HepG2 (cell line): Measurements from ENCODE around the gene PDE3B. TPM values are rescaled to one million over a fixed set of nuclear protein-coding genes. Genes with fewer than 3 reads are reported as not detected.
A peak's percentile ranks its signal among the peaks of the same experiment; 100 is the strongest.

ENCODE experiments used
- AGO2 ChIP-seq: fragments of 200-400 bp; formaldehyde crosslinking; optimal IDR thresholded peaks from 2 replicates; pipeline ENCODE3; 2017; ENCODE audit warnings: mild to moderate bottlenecking, low read depth, low read length, moderate library complexity
- SRF ChIP-seq: IDR thresholded peaks from 2 replicates; pipeline ENCODE4 v1.6.1; 2011; ENCODE audit warnings: mild to moderate bottlenecking, low read depth, low read length, moderate library complexity
- ZNF510 ChIP-seq: sonication (generic); formaldehyde crosslinking; IDR thresholded peaks from 2 replicates; pipeline ENCODE4 v1.4.0; 2020; ENCODE audit warnings: low read depth, mild to moderate bottlenecking, missing genetic modification reagents
- polyA plus RNA-seq, 8 experiments: library from polyadenylated mRNA; depleted of rRNA in 3 of 8; stranded (reverse) in 7 of 8; unstranded in 1 of 8; fragments of >200 nt; fragmentation: Illumina TruSeq in 4 of 8; extraction: Trizol in 4 of 8; gene quantifications; 2 replicates each; pipeline versions ENCODE4 v1.2.1 to v1.2.3, GENCODE V29; 2011 to 2016; ENCODE audit warnings: low read depth in 4 of 8, missing spikeins in 1 of 8, mixed read lengths in 1 of 8; ENCODE audit not compliant: insufficient read depth in 1 of 8
- total RNA-seq, 5 experiments: library from RNA; depleted of rRNA; stranded (reverse); fragments of >200 nt; fragmentation: Illumina TruSeq; extraction: Trizol; gene quantifications; 2 replicates each; pipeline ENCODE4 v1.2.3, GENCODE V29; 2016; ENCODE audit warnings: low read depth in 1 of 5
- TF ChIP-seq, protein P1 (sequence below): sonication (generic); formaldehyde crosslinking; IDR thresholded peaks from 2 replicates; pipeline ENCODE4 v1.8.0; 2022; ENCODE audit warnings: mild to moderate bottlenecking, missing genetic modification reagents; ENCODE audit not compliant: insufficient replicate concordance
- TF ChIP-seq, protein P2 (sequence below), 2 experiments: sonication (generic) in 1 of 2; formaldehyde crosslinking in 1 of 2; IDR thresholded peaks; 2 replicates each; pipeline versions ENCODE4 v1.4.0 to v1.6.1; 2018 to 2020; ENCODE audit warnings: missing genetic modification reagents in 2 of 2, borderline replicate concordance in 1 of 2, low read depth in 1 of 2, mild to moderate bottlenecking in 1 of 2, missing biosample characterization in 1 of 2
- TF ChIP-seq, protein P3 (sequence below): sonication (generic); formaldehyde crosslinking; IDR thresholded peaks from 2 replicates; pipeline ENCODE4 v1.4.0; 2020; ENCODE audit warnings: missing genetic modification reagents
- TF ChIP-seq, protein P4 (sequence below): IDR thresholded peaks from 2 replicates; pipeline ENCODE4 v1.6.1; 2018; ENCODE audit warnings: missing genetic modification reagents
- TF ChIP-seq, protein P5 (sequence below): sonication (generic); formaldehyde crosslinking; IDR thresholded peaks from 2 replicates; pipeline ENCODE4 v1.8.0; 2022; ENCODE audit warnings: mild to moderate bottlenecking, missing genetic modification reagents
- TF ChIP-seq, protein P6 (sequence below): IDR thresholded peaks from 2 replicates; pipeline ENCODE4 v1.6.1; 2018; ENCODE audit warnings: missing genetic modification reagents, mild to moderate bottlenecking, missing compliant biosample characterization
- TF ChIP-seq, protein P7 (sequence below): sonication (generic); formaldehyde crosslinking; IDR thresholded peaks from 2 replicates; pipeline ENCODE4 v1.4.0; 2020; ENCODE audit warnings: missing genetic modification reagents, borderline replicate concordance

The PDE3B gene
- total and polyA plus RNA-seq, 2 of the 13 experiments (the other 11 are each of a cell fraction or from before 2014, with no cell fraction given), result 14.1 to 26.5 TPM

DNA sequence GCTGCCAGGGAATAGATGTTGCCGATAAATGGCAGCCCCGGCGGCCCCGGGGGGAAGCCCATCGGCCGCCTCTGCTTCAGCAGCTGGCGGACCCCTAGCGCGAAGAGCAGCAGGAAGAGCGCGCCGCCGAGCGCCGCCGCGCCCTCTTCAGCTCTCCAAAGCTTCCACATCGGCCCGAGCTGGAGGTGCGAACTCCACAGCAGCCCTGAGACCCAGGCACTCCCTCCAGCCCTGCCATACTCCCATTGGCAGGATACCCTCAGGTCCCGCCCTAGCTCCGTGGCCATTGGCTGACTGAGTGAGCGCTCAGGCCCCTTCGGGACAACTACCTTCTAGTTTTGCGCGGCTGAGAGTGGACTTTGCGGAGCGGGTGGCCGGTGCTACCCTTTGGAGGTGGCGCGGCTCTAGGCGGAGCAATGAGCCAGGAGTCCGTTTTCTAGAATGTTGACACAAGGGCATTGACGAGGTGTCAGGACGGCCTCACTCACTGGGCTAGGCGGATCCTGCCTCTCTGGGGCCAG lies 248.5 kb downstream of the PDE3B start, which contains the start of gene CYP2R1 (continued):
- TF ChIP-seq, protein P1, sequence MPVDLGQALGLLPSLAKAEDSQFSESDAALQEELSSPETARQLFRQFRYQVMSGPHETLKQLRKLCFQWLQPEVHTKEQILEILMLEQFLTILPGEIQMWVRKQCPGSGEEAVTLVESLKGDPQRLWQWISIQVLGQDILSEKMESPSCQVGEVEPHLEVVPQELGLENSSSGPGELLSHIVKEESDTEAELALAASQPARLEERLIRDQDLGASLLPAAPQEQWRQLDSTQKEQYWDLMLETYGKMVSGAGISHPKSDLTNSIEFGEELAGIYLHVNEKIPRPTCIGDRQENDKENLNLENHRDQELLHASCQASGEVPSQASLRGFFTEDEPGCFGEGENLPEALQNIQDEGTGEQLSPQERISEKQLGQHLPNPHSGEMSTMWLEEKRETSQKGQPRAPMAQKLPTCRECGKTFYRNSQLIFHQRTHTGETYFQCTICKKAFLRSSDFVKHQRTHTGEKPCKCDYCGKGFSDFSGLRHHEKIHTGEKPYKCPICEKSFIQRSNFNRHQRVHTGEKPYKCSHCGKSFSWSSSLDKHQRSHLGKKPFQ (CRISPR knock-in tag), result no peak
- TF ChIP-seq, protein P2, sequence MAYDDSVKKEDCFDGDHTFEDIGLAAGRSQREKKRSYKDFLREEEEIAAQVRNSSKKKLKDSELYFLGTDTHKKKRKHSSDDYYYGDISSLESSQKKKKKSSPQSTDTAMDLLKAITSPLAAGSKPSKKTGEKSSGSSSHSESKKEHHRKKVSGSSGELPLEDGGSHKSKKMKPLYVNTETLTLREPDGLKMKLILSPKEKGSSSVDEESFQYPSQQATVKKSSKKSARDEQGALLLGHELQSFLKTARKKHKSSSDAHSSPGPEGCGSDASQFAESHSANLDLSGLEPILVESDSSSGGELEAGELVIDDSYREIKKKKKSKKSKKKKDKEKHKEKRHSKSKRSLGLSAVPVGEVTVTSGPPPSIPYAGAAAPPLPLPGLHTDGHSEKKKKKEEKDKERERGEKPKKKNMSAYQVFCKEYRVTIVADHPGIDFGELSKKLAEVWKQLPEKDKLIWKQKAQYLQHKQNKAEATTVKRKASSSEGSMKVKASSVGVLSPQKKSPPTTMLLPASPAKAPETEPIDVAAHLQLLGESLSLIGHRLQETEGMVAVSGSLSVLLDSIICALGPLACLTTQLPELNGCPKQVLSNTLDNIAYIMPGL (CRISPR knock-in tag; IDR thresholded peaks at IDR 0.05; ENCODE audit: borderline replicate concordance in 1 of 2, low read depth in 1 of 2), result no peak
- TF ChIP-seq, protein P3, sequence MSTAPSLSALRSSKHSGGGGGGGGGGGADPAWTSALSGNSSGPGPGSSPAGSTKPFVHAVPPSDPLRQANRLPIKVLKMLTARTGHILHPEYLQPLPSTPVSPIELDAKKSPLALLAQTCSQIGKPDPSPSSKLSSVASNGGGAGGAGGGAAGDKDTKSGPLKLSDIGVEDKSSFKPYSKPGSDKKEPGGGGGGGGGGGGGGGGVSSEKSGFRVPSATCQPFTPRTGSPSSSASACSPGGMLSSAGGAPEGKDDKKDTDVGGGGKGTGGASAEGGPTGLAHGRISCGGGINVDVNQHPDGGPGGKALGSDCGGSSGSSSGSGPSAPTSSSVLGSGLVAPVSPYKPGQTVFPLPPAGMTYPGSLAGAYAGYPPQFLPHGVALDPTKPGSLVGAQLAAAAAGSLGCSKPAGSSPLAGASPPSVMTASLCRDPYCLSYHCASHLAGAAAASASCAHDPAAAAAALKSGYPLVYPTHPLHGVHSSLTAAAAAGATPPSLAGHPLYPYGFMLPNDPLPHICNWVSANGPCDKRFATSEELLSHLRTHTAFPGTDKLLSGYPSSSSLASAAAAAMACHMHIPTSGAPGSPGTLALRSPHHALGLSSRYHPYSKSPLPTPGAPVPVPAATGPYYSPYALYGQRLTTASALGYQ, result no peak
- TF ChIP-seq, protein P4, sequence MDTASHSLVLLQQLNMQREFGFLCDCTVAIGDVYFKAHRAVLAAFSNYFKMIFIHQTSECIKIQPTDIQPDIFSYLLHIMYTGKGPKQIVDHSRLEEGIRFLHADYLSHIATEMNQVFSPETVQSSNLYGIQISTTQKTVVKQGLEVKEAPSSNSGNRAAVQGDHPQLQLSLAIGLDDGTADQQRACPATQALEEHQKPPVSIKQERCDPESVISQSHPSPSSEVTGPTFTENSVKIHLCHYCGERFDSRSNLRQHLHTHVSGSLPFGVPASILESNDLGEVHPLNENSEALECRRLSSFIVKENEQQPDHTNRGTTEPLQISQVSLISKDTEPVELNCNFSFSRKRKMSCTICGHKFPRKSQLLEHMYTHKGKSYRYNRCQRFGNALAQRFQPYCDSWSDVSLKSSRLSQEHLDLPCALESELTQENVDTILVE (CRISPR knock-in tag), result no peak
- TF ChIP-seq AGO2 (peak; percentile 74), ZNF510 (0 out of 2 replicates have a peak, but pooled peaks have one; percentile 24), SRF (no peak)
- TF ChIP-seq, protein P5, sequence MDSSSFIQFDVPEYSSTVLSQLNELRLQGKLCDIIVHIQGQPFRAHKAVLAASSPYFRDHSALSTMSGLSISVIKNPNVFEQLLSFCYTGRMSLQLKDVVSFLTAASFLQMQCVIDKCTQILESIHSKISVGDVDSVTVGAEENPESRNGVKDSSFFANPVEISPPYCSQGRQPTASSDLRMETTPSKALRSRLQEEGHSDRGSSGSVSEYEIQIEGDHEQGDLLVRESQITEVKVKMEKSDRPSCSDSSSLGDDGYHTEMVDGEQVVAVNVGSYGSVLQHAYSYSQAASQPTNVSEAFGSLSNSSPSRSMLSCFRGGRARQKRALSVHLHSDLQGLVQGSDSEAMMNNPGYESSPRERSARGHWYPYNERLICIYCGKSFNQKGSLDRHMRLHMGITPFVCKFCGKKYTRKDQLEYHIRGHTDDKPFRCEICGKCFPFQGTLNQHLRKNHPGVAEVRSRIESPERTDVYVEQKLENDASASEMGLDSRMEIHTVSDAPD (CRISPR knock-in tag), result no peak
- TF ChIP-seq, protein P6, sequence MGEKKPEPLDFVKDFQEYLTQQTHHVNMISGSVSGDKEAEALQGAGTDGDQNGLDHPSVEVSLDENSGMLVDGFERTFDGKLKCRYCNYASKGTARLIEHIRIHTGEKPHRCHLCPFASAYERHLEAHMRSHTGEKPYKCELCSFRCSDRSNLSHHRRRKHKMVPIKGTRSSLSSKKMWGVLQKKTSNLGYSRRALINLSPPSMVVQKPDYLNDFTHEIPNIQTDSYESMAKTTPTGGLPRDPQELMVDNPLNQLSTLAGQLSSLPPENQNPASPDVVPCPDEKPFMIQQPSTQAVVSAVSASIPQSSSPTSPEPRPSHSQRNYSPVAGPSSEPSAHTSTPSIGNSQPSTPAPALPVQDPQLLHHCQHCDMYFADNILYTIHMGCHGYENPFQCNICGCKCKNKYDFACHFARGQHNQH (CRISPR knock-in tag), result peak; percentile 29
- TF ChIP-seq, protein P7, sequence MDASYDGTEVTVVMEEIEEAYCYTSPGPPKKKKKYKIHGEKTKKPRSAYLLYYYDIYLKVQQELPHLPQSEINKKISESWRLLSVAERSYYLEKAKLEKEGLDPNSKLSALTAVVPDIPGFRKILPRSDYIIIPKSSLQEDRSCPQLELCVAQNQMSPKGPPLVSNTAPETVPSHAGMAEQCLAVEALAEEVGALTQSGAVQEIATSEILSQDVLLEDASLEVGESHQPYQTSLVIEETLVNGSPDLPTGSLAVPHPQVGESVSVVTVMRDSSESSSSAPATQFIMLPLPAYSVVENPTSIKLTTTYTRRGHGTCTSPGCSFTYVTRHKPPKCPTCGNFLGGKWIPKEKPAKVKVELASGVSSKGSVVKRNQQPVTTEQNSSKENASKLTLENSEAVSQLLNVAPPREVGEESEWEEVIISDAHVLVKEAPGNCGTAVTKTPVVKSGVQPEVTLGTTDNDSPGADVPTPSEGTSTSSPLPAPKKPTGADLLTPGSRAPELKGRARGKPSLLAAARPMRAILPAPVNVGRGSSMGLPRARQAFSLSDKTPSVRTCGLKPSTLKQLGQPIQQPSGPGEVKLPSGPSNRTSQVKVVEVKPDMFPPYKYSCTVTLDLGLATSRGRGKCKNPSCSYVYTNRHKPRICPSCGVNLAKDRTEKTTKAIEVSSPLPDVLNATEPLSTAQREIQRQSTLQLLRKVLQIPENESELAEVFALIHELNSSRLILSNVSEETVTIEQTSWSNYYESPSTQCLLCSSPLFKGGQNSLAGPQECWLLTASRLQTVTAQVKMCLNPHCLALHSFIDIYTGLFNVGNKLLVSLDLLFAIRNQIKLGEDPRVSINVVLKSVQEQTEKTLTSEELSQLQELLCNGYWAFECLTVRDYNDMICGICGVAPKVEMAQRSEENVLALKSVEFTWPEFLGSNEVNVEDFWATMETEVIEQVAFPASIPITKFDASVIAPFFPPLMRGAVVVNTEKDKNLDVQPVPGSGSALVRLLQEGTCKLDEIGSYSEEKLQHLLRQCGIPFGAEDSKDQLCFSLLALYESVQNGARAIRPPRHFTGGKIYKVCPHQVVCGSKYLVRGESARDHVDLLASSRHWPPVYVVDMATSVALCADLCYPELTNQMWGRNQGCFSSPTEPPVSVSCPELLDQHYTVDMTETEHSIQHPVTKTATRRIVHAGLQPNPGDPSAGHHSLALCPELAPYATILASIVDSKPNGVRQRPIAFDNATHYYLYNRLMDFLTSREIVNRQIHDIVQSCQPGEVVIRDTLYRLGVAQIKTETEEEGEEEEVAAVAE (CRISPR knock-in tag), result no peak
